Activated CD8-positive, alpha-beta memory T cell treated with anti-CD3 and anti-CD28 coated beads for 24 hours (primary cell): ENCODE results near the gene PATE4.
A peak's percentile ranks its signal among the peaks of the same experiment; 100 is the strongest.

Source experiments
- DNase-seq: peaks from one replicate; pipeline ENCODE4 v3.0.0-alpha.2; 2020

Gene PATE4

GRCh38 chr11:125887373-125888324 is 54.5 kb downstream of the PATE4 start, which contains the start of gene HYLS1:
Gene HYLS1 (plus strand): TSS chr11:125887668. CDS start chr11:125899369, 11,701 bp downstream.
- DNase-seq, result peak; percentile 99
